Measurements from ENCODE around the gene AKR1B1. TPM values are rescaled to one million over a fixed set of nuclear protein-coding genes. Genes with fewer than 3 reads are reported as not detected.

Gene AKR1B1
- 1,891 to 2,747 TPM (median 2,548 TPM) in 5 replicates for total RNA-seq (2022; extraction: Qiagen RNA extraction; ENCODE audit: low read depth)

GRCh38 chr7:134458806-134459698 is at the start of gene AKR1B1:
Gene AKR1B1 (minus strand): TSS chr7:134459100. CDS start chr7:134459062, 38 bp downstream.

Other genes starting within 250 kb of the AKR1B1 start
- gene SLC35B4, start 142.2 kb downstream of the AKR1B1 start, total RNA-seq (2022; extraction: Qiagen RNA extraction; ENCODE audit: low read depth): 23.2 to 36.9 TPM (median 34.7 TPM) in 5 replicates
- gene AKR1B10, start 68.5 kb upstream of the AKR1B1 start, total RNA-seq (2022; extraction: Qiagen RNA extraction; ENCODE audit: low read depth): 2,100 to 2,350 TPM (median 2,234 TPM) in 5 replicates
- 33.9 to 46.4 TPM (median 40.0 TPM) in 5 replicates for gene AKR1B15, start 90.0 kb upstream of the AKR1B1 start, total RNA-seq (2022; extraction: Qiagen RNA extraction; ENCODE audit: low read depth)
- 15.3 to 22.9 TPM (median 17.8 TPM) in 5 replicates for gene BPGM, start 187.8 kb upstream of the AKR1B1 start, total RNA-seq (2022; extraction: Qiagen RNA extraction; ENCODE audit: low read depth)